NCI-H446 (cell line): ENCODE data around the gene KCNIP1.
A peak's percentile ranks its signal among the peaks of the same experiment; 100 is the strongest.

Experiments used
- DNase-seq, 2 experiments: peaks; one replicate each; lab custom pipeline; 2025; lab: John Stamatoyannopoulos, UW

Gene KCNIP1

GRCh38 chr5:170597109-170597751, 93.4 kb downstream of the KCNIP1 start:
- DNase-seq, result no peak

- DNase-seq, result no peak
Observed at GRCh38 chr5:170597872-170598271, 94.1 kb downstream of the KCNIP1 start.

- DNase-seq, result no peak
Observed at GRCh38 chr5:170599756-170600155, 95.9 kb downstream of the KCNIP1 start.

- DNase-seq, result no peak
Observed at GRCh38 chr5:170601619-170602018, 97.8 kb downstream of the KCNIP1 start.

- no peak for DNase-seq
Observed at GRCh38 chr5:170603109-170603508, 99.3 kb downstream of the KCNIP1 start.

GRCh38 chr5:170603578-170604565, 100.1 kb downstream of the KCNIP1 start:
- DNase-seq, result peak in 1 of 2 experiments; percentile 33

GRCh38 chr5:170606941-170607340, 103.1 kb downstream of the KCNIP1 start:
- DNase-seq, result no peak

GRCh38 chr5:170611449-170612090, 107.8 kb downstream of the KCNIP1 start:
- no peak for DNase-seq

GRCh38 chr5:170612256-170612678, 108.4 kb downstream of the KCNIP1 start:
- no peak for DNase-seq

GRCh38 chr5:170614065-170614490, 110.3 kb downstream of the KCNIP1 start:
- no peak for DNase-seq

- no peak for DNase-seq
Observed at GRCh38 chr5:170614720-170615119, 110.9 kb downstream of the KCNIP1 start.

GRCh38 chr5:170617533-170618490, 114.0 kb downstream of the KCNIP1 start:
- DNase-seq, result no peak

- no peak for DNase-seq
Observed at GRCh38 chr5:170619869-170620268, 116.0 kb downstream of the KCNIP1 start.

- DNase-seq, result no peak
Observed at GRCh38 chr5:170622933-170623332, 119.1 kb downstream of the KCNIP1 start.

- peak in 1 of 2 experiments; percentile 55 for DNase-seq
Observed at GRCh38 chr5:170623576-170624181, 119.9 kb downstream of the KCNIP1 start.

- no peak for DNase-seq
Observed at GRCh38 chr5:170625221-170626165, 121.7 kb downstream of the KCNIP1 start.

GRCh38 chr5:170626507-170627150, 122.8 kb downstream of the KCNIP1 start:
- no peak for DNase-seq

GRCh38 chr5:170627271-170627670, 123.5 kb downstream of the KCNIP1 start:
- no peak for DNase-seq

- no peak for DNase-seq
Observed at GRCh38 chr5:170628028-170628427, 124.2 kb downstream of the KCNIP1 start.
